ENCODE measurements around the gene HOXA11.

HOXA11 gene

GRCh38 chr7:27223941-27224575, 39.0 kb upstream of the HOXA11 start:
- Histone ChIP-seq H4K91ac (ENCODE audit: low read length) (no peak overlapping the region), H2BK15ac (ENCODE audit: low read depth, poor library complexity, severe bottlenecking) (no peak overlapping the region), H4K8ac (ENCODE audit: low read length) (no peak overlapping the region), H3K14ac (ENCODE audit: low read length in 2 of 2) (no peak overlapping the region), H2BK5ac (ENCODE audit: low read depth, low read length, poor library complexity, severe bottlenecking) (no peak overlapping the region), H3K79me1 (replicated peaks; ENCODE audit: low read length, poor library complexity, severe bottlenecking) (no peaks in the 10 kb centered on the region), H3K4me2 (ENCODE audit: low read length, poor library complexity, severe bottlenecking) (no peak overlapping the region), H3K4me3 (ENCODE audit: insufficient read depth in 1 of 2, low read depth in 1 of 2, low read length in 2 of 2) (no peak overlapping the region), H3K23ac (ENCODE audit: low read length in 2 of 2) (no peak overlapping the region), H2BK120ac (ENCODE audit: low read depth, low read length) (no peak overlapping the region), H2BK12ac (ENCODE audit: low read length in 2 of 2) (no peak overlapping the region), H3K18ac (ENCODE audit: low read depth in 1 of 2, low read length in 2 of 2) (no peak overlapping the region), H2AFZ (ENCODE audit: low read depth, low read length) (no peak overlapping the region), H3K27ac (ENCODE audit: low read length, poor library complexity, severe bottlenecking) (no peak overlapping the region), H3K4me1 (ENCODE audit: control insufficient read depth, insufficient read depth, low read depth, low read length) (peaks cover 11% of the 10 kb centered on the region), H3K27me3 (ENCODE audit: control insufficient read depth in 1 of 2, insufficient read depth in 1 of 2, low read length in 2 of 2) (peaks cover 70 to 78% of the 10 kb centered on the region in 2 experiments), H3K4ac (ENCODE audit: low read depth in 1 of 2, low read length in 2 of 2) (no peak overlapping the region), H3K36me3 (ENCODE audit: control insufficient read depth in 1 of 2, insufficient read depth in 2 of 2, low read depth in 1 of 2, low read length in 2 of 2) (no peaks in the 10 kb centered on the region), H2AK5ac (ENCODE audit: low read length, severe bottlenecking) (no peak overlapping the region), H3K9ac (ENCODE audit: low read length) (no peak overlapping the region), H3K9me3 (ENCODE audit: control insufficient read depth, low read length) (no peaks in the 10 kb centered on the region)
- no peak for DNase-seq

GRCh38 chr7:27221201-27221797, 36.3 kb upstream of the HOXA11 start:
- Histone ChIP-seq H3K14ac (ENCODE audit: low read length in 2 of 2) (no peak overlapping the region), H4K91ac (ENCODE audit: low read length) (no peak overlapping the region), H2AFZ (ENCODE audit: low read depth, low read length) (no peak overlapping the region), H3K18ac (ENCODE audit: low read depth in 1 of 2, low read length in 2 of 2) (no peak overlapping the region), H3K36me3 (ENCODE audit: control insufficient read depth in 1 of 2, insufficient read depth in 2 of 2, low read depth in 1 of 2, low read length in 2 of 2) (no peaks in the 10 kb centered on the region), H2BK5ac (ENCODE audit: low read depth, low read length, poor library complexity, severe bottlenecking) (no peak overlapping the region), H2BK15ac (ENCODE audit: low read depth, poor library complexity, severe bottlenecking) (no peak overlapping the region), H3K79me1 (replicated peaks; ENCODE audit: low read length, poor library complexity, severe bottlenecking) (no peaks in the 10 kb centered on the region), H3K4me1 (ENCODE audit: control insufficient read depth, insufficient read depth, low read depth, low read length) (peaks cover 11% of the 10 kb centered on the region), H3K9ac (ENCODE audit: low read length) (no peak overlapping the region), H3K27me3 (ENCODE audit: control insufficient read depth in 1 of 2, insufficient read depth in 1 of 2, low read length in 2 of 2) (peaks cover 64 to 83% of the 10 kb centered on the region in 2 experiments), H3K4ac (ENCODE audit: low read depth in 1 of 2, low read length in 2 of 2) (no peak overlapping the region), H2BK120ac (ENCODE audit: low read depth, low read length) (no peak overlapping the region), H3K23ac (ENCODE audit: low read length in 2 of 2) (no peak overlapping the region), H3K9me3 (ENCODE audit: control insufficient read depth, low read length) (no peaks in the 10 kb centered on the region), H3K27ac (ENCODE audit: low read length, poor library complexity, severe bottlenecking) (no peak overlapping the region), H4K8ac (ENCODE audit: low read length) (no peak overlapping the region), H3K4me2 (ENCODE audit: low read length, poor library complexity, severe bottlenecking) (no peak overlapping the region), H2BK12ac (ENCODE audit: low read length in 2 of 2) (no peak overlapping the region), H2AK5ac (ENCODE audit: low read length, severe bottlenecking) (no peak overlapping the region), H3K4me3 (ENCODE audit: insufficient read depth in 1 of 2, low read depth in 1 of 2, low read length in 2 of 2) (no peak overlapping the region)
- no peak for DNase-seq
- WGBS: 100% methylated on average over 1 of the region's 3 CpGs

- no peak overlapping the region for H4K8ac ChIP-seq (ENCODE audit: low read length)
- WGBS: 43% methylated on average over 45 of the region's 45 CpGs
- H3K18ac ChIP-seq (ENCODE audit: low read depth in 1 of 2, low read length in 2 of 2): no peak overlapping the region
- DNase-seq: no peak
- no peak overlapping the region for H2BK5ac ChIP-seq (ENCODE audit: low read depth, low read length, poor library complexity, severe bottlenecking)
- H3K27me3 ChIP-seq (ENCODE audit: control insufficient read depth in 1 of 2, insufficient read depth in 1 of 2, low read length in 2 of 2): peaks cover 64 to 81% of the 10 kb centered on the region in 2 experiments
- no peak overlapping the region for H2BK12ac ChIP-seq (ENCODE audit: low read length in 2 of 2)
- no peak overlapping the region for H3K4ac ChIP-seq (ENCODE audit: low read depth in 1 of 2, low read length in 2 of 2)
- H3K79me1 ChIP-seq (replicated peaks; ENCODE audit: low read length, poor library complexity, severe bottlenecking): no peaks in the 10 kb centered on the region
- no peak overlapping the region for H2AK5ac ChIP-seq (ENCODE audit: low read length, severe bottlenecking)
- no peak overlapping the region for H3K4me3 ChIP-seq (ENCODE audit: insufficient read depth in 1 of 2, low read depth in 1 of 2, low read length in 2 of 2)
- no peak overlapping the region for H2BK15ac ChIP-seq (ENCODE audit: low read depth, poor library complexity, severe bottlenecking)
- H2AFZ ChIP-seq (ENCODE audit: low read depth, low read length): no peak overlapping the region
- no peak overlapping the region for H3K4me2 ChIP-seq (ENCODE audit: low read length, poor library complexity, severe bottlenecking)
- no peak overlapping the region for H3K23ac ChIP-seq (ENCODE audit: low read length in 2 of 2)
- H3K27ac ChIP-seq (ENCODE audit: low read length, poor library complexity, severe bottlenecking): no peak overlapping the region
- H3K9me3 ChIP-seq (ENCODE audit: control insufficient read depth, low read length): no peaks in the 10 kb centered on the region
- H2BK120ac ChIP-seq (ENCODE audit: low read depth, low read length): no peak overlapping the region
- H4K91ac ChIP-seq (ENCODE audit: low read length): no peak overlapping the region
- H3K9ac ChIP-seq (ENCODE audit: low read length): no peak overlapping the region
- no peaks in the 10 kb centered on the region for H3K36me3 ChIP-seq (ENCODE audit: control insufficient read depth in 1 of 2, insufficient read depth in 2 of 2, low read depth in 1 of 2, low read length in 2 of 2)
- H3K4me1 ChIP-seq (ENCODE audit: control insufficient read depth, insufficient read depth, low read depth, low read length): peaks cover 8% of the 10 kb centered on the region
- no peak overlapping the region for H3K14ac ChIP-seq (ENCODE audit: low read length in 2 of 2)
Observed at GRCh38 chr7:27220440-27220955, 35.5 kb upstream of the HOXA11 start.

GRCh38 chr7:27219821-27220220, 34.8 kb upstream of the HOXA11 start:
- Histone ChIP-seq H2BK12ac (ENCODE audit: low read length in 2 of 2) (no peak overlapping the region), H3K27ac (ENCODE audit: low read length, poor library complexity, severe bottlenecking) (no peak overlapping the region), H3K14ac (ENCODE audit: low read length in 2 of 2) (no peak overlapping the region), H2BK120ac (ENCODE audit: low read depth, low read length) (no peak overlapping the region), H3K27me3 (ENCODE audit: control insufficient read depth in 1 of 2, insufficient read depth in 1 of 2, low read length in 2 of 2) (peaks cover 65 to 76% of the 10 kb centered on the region in 2 experiments), H3K4me1 (ENCODE audit: control insufficient read depth, insufficient read depth, low read depth, low read length) (peaks cover 3% of the 10 kb centered on the region), H4K8ac (ENCODE audit: low read length) (no peak overlapping the region), H2AK5ac (ENCODE audit: low read length, severe bottlenecking) (no peak overlapping the region), H4K91ac (ENCODE audit: low read length) (no peak overlapping the region), H3K79me1 (replicated peaks; ENCODE audit: low read length, poor library complexity, severe bottlenecking) (no peaks in the 10 kb centered on the region), H2BK15ac (ENCODE audit: low read depth, poor library complexity, severe bottlenecking) (no peak overlapping the region), H3K18ac (ENCODE audit: low read depth in 1 of 2, low read length in 2 of 2) (no peak overlapping the region), H3K36me3 (ENCODE audit: control insufficient read depth in 1 of 2, insufficient read depth in 2 of 2, low read depth in 1 of 2, low read length in 2 of 2) (no peaks in the 10 kb centered on the region), H3K23ac (ENCODE audit: low read length in 2 of 2) (no peak overlapping the region), H2BK5ac (ENCODE audit: low read depth, low read length, poor library complexity, severe bottlenecking) (no peak overlapping the region), H3K4ac (ENCODE audit: low read depth in 1 of 2, low read length in 2 of 2) (no peak overlapping the region), H3K9ac (ENCODE audit: low read length) (no peak overlapping the region), H3K4me3 (ENCODE audit: insufficient read depth in 1 of 2, low read depth in 1 of 2, low read length in 2 of 2) (no peak overlapping the region), H3K4me2 (ENCODE audit: low read length, poor library complexity, severe bottlenecking) (no peak overlapping the region), H2AFZ (ENCODE audit: low read depth, low read length) (no peak overlapping the region), H3K9me3 (ENCODE audit: control insufficient read depth, low read length) (no peaks in the 10 kb centered on the region)
- 75% methylated on average over 3 of the region's 4 CpGs for WGBS
- no peak for DNase-seq
